ENCODE results near the gene SLAMF8. TPM values are rescaled to one million over a fixed set of nuclear protein-coding genes. Genes with fewer than 3 reads are reported as not detected.

Gene SLAMF8
- total and polyA plus RNA-seq, 2 of the 8 experiments (the other 6 are each of a cell fraction or from before 2014, with no cell fraction given) = not detected

DNA sequence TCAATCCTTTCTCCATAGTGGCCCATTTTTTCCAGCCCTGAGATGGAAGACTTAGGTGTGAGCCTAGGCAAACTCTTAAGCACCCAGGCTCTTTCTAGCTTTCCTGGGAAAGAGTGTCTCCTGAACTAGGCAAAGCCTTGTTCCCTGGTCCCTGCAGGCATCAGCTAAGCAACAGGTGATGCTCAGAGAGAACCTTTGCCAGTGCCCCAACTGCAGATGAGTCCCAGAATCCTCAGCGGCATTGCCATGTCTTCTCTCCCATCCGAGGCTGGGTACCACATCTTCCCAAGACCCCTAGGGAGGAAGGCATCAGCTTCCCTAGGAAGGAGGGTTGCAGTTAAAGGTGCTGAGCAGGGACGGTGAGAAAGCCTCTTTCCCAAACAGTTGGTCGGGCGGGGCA is 44.0 kb downstream of the SLAMF8 start (continued):
- TF ChIP-seq, protein P1, sequence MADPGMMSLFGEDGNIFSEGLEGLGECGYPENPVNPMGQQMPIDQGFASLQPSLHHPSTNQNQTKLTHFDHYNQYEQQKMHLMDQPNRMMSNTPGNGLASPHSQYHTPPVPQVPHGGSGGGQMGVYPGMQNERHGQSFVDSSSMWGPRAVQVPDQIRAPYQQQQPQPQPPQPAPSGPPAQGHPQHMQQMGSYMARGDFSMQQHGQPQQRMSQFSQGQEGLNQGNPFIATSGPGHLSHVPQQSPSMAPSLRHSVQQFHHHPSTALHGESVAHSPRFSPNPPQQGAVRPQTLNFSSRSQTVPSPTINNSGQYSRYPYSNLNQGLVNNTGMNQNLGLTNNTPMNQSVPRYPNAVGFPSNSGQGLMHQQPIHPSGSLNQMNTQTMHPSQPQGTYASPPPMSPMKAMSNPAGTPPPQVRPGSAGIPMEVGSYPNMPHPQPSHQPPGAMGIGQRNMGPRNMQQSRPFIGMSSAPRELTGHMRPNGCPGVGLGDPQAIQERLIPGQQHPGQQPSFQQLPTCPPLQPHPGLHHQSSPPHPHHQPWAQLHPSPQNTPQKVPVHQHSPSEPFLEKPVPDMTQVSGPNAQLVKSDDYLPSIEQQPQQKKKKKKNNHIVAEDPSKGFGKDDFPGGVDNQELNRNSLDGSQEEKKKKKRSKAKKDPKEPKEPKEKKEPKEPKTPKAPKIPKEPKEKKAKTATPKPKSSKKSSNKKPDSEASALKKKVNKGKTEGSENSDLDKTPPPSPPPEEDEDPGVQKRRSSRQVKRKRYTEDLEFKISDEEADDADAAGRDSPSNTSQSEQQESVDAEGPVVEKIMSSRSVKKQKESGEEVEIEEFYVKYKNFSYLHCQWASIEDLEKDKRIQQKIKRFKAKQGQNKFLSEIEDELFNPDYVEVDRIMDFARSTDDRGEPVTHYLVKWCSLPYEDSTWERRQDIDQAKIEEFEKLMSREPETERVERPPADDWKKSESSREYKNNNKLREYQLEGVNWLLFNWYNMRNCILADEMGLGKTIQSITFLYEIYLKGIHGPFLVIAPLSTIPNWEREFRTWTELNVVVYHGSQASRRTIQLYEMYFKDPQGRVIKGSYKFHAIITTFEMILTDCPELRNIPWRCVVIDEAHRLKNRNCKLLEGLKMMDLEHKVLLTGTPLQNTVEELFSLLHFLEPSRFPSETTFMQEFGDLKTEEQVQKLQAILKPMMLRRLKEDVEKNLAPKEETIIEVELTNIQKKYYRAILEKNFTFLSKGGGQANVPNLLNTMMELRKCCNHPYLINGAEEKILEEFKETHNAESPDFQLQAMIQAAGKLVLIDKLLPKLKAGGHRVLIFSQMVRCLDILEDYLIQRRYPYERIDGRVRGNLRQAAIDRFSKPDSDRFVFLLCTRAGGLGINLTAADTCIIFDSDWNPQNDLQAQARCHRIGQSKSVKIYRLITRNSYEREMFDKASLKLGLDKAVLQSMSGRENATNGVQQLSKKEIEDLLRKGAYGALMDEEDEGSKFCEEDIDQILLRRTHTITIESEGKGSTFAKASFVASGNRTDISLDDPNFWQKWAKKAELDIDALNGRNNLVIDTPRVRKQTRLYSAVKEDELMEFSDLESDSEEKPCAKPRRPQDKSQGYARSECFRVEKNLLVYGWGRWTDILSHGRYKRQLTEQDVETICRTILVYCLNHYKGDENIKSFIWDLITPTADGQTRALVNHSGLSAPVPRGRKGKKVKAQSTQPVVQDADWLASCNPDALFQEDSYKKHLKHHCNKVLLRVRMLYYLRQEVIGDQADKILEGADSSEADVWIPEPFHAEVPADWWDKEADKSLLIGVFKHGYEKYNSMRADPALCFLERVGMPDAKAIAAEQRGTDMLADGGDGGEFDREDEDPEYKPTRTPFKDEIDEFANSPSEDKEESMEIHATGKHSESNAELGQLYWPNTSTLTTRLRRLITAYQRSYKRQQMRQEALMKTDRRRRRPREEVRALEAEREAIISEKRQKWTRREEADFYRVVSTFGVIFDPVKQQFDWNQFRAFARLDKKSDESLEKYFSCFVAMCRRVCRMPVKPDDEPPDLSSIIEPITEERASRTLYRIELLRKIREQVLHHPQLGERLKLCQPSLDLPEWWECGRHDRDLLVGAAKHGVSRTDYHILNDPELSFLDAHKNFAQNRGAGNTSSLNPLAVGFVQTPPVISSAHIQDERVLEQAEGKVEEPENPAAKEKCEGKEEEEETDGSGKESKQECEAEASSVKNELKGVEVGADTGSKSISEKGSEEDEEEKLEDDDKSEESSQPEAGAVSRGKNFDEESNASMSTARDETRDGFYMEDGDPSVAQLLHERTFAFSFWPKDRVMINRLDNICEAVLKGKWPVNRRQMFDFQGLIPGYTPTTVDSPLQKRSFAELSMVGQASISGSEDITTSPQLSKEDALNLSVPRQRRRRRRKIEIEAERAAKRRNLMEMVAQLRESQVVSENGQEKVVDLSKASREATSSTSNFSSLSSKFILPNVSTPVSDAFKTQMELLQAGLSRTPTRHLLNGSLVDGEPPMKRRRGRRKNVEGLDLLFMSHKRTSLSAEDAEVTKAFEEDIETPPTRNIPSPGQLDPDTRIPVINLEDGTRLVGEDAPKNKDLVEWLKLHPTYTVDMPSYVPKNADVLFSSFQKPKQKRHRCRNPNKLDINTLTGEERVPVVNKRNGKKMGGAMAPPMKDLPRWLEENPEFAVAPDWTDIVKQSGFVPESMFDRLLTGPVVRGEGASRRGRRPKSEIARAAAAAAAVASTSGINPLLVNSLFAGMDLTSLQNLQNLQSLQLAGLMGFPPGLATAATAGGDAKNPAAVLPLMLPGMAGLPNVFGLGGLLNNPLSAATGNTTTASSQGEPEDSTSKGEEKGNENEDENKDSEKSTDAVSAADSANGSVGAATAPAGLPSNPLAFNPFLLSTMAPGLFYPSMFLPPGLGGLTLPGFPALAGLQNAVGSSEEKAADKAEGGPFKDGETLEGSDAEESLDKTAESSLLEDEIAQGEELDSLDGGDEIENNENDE (IDR thresholded peaks at IDR 0.05; ENCODE audit: insufficient replicate concordance, low read length) = no peak
- TF ChIP-seq FOSL1 (IDR thresholded peaks at IDR 0.05; ENCODE audit: insufficient read depth, low read depth, low read length) = no peak
- TF ChIP-seq, protein P2, sequence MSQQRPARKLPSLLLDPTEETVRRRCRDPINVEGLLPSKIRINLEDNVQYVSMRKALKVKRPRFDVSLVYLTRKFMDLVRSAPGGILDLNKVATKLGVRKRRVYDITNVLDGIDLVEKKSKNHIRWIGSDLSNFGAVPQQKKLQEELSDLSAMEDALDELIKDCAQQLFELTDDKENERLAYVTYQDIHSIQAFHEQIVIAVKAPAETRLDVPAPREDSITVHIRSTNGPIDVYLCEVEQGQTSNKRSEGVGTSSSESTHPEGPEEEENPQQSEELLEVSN (IDR thresholded peaks at IDR 0.05) = no peak
- TF ChIP-seq, protein P3, sequence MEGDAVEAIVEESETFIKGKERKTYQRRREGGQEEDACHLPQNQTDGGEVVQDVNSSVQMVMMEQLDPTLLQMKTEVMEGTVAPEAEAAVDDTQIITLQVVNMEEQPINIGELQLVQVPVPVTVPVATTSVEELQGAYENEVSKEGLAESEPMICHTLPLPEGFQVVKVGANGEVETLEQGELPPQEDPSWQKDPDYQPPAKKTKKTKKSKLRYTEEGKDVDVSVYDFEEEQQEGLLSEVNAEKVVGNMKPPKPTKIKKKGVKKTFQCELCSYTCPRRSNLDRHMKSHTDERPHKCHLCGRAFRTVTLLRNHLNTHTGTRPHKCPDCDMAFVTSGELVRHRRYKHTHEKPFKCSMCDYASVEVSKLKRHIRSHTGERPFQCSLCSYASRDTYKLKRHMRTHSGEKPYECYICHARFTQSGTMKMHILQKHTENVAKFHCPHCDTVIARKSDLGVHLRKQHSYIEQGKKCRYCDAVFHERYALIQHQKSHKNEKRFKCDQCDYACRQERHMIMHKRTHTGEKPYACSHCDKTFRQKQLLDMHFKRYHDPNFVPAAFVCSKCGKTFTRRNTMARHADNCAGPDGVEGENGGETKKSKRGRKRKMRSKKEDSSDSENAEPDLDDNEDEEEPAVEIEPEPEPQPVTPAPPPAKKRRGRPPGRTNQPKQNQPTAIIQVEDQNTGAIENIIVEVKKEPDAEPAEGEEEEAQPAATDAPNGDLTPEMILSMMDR (IDR thresholded peaks at IDR 0.05; ENCODE audit: control extremely low read depth in 1 of 3, insufficient read depth in 1 of 3, low read depth in 1 of 3, low read length in 3 of 3) = no peak
- no peak for TF ChIP-seq CBX8 (IDR thresholded peaks at IDR 0.05; ENCODE audit: borderline replicate concordance, low read depth, low read length)
- no peak for TF ChIP-seq POLR2AphosphoS5 (IDR thresholded peaks at IDR 0.05; ENCODE audit: low read depth, low read length)
- TF ChIP-seq POLR2A (IDR thresholded peaks at IDR 0.05; ENCODE audit: control extremely low read depth in 1 of 2, low read depth in 2 of 2, low read length in 2 of 2) = no peak
- no peak for TF ChIP-seq SUZ12 (IDR thresholded peaks at IDR 0.05; ENCODE audit: low read length)
- TF ChIP-seq NRF1 (IDR thresholded peaks at IDR 0.05; ENCODE audit: low read depth, low read length) = no peak
